GM19372 (cell line): ENCODE data around the gene TICAM1.
"Not testable (repeated sequence)": the region's sequence is repeated elsewhere in the genome, so short reads cannot be mapped to it uniquely, and the experiment has no call there.

ENCODE experiments used
- ATAC-seq: cut with Tn5 transposase; IDR thresholded peaks from one replicate; pipeline ENCODE4 v1.9.1; 2021; ENCODE audit warnings: mild to moderate bottlenecking, low read depth, moderate library complexity; ENCODE audit not compliant: unreplicated experiment

Gene TICAM1

GRCh38 chr19:4831304-4831978, at the start of gene TICAM1:
TSS of gene TICAM1 (minus strand) at chr19:4831712. CDS start at chr19:4818377, 13,335 bp downstream.
- ATAC-seq = peak; percentile 67

GRCh38 chr19:4879041-4879440, 47.5 kb upstream of the TICAM1 start:
- no peak for ATAC-seq

GRCh38 chr19:4878491-4878968, 47.0 kb upstream of the TICAM1 start:
- no peak for ATAC-seq

- no peak for ATAC-seq
Observed at GRCh38 chr19:4877753-4878490, 46.4 kb upstream of the TICAM1 start.

- ATAC-seq = no peak
Observed at GRCh38 chr19:4873930-4874329, 42.4 kb upstream of the TICAM1 start.

GRCh38 chr19:4871711-4872110, 40.2 kb upstream of the TICAM1 start:
- no peak for ATAC-seq

GRCh38 chr19:4870025-4870700, 38.7 kb upstream of the TICAM1 start:
- ATAC-seq = no peak

GRCh38 chr19:4868286-4868834, 36.8 kb upstream of the TICAM1 start:
- ATAC-seq = no peak

GRCh38 chr19:4867534-4868285, 36.2 kb upstream of the TICAM1 start, which contains the start of gene PLIN3:
TSS of gene PLIN3 (minus strand) at chr19:4867667. CDS start at chr19:4861394, 6,273 bp downstream.
- ATAC-seq = peak; percentile 77

- no peak for ATAC-seq
Observed at GRCh38 chr19:4866595-4867424, 35.3 kb upstream of the TICAM1 start.

GRCh38 chr19:4861147-4861546, 29.6 kb upstream of the TICAM1 start:
- no peak for ATAC-seq

GRCh38 chr19:4859697-4860096, 28.2 kb upstream of the TICAM1 start:
- ATAC-seq = no peak

GRCh38 chr19:4856468-4856867, 25.0 kb upstream of the TICAM1 start:
- not testable (repeated sequence) for ATAC-seq

- not testable (repeated sequence) for ATAC-seq
Observed at GRCh38 chr19:4853506-4853905, 22.0 kb upstream of the TICAM1 start.

- no peak for ATAC-seq
Observed at GRCh38 chr19:4852484-4852883, 21.0 kb upstream of the TICAM1 start.

GRCh38 chr19:4851551-4852290, 20.2 kb upstream of the TICAM1 start:
- no peak for ATAC-seq

GRCh38 chr19:4849019-4849418, 17.5 kb upstream of the TICAM1 start:
- no peak for ATAC-seq

- no peak for ATAC-seq
Observed at GRCh38 chr19:4847190-4847973, 15.9 kb upstream of the TICAM1 start.
